Measurements from ENCODE around the gene CDKAL1.
"Not testable (repeated sequence)": the region's sequence is repeated elsewhere in the genome, so short reads cannot be mapped to it uniquely, and the experiment has no call there.

Gene CDKAL1

GRCh38 chr6:21046276-21046675 lies 512.0 kb downstream of the CDKAL1 start:
- no peak for DNase-seq

GRCh38 chr6:21048047-21048446 lies 513.8 kb downstream of the CDKAL1 start:
- no peak for DNase-seq

- no peak for DNase-seq
These were observed 514.9 kb downstream of the CDKAL1 start for GRCh38 chr6:21049148-21049547.

- no peak for DNase-seq
These were observed 515.3 kb downstream of the CDKAL1 start for GRCh38 chr6:21049572-21049971.

- DNase-seq: no peak
These were observed 516.7 kb downstream of the CDKAL1 start for GRCh38 chr6:21050935-21051334.

GRCh38 chr6:21051777-21052176 lies 517.5 kb downstream of the CDKAL1 start:
- no peak for DNase-seq

GRCh38 chr6:21053612-21054011 lies 519.4 kb downstream of the CDKAL1 start:
- no peak for DNase-seq

GRCh38 chr6:21055480-21055879 lies 521.2 kb downstream of the CDKAL1 start:
- DNase-seq: not testable (repeated sequence)

- DNase-seq: no peak
These were observed 527.6 kb downstream of the CDKAL1 start for GRCh38 chr6:21061892-21062291.

GRCh38 chr6:21064756-21065340 lies 530.6 kb downstream of the CDKAL1 start:
- DNase-seq: no peak

GRCh38 chr6:21067521-21067920 lies 533.3 kb downstream of the CDKAL1 start:
- no peak for DNase-seq

GRCh38 chr6:21070620-21071019 lies 536.4 kb downstream of the CDKAL1 start:
- DNase-seq: no peak

GRCh38 chr6:21071780-21072468 lies 537.7 kb downstream of the CDKAL1 start:
- DNase-seq: no peak

- DNase-seq: no peak
These were observed 539.1 kb downstream of the CDKAL1 start for GRCh38 chr6:21073318-21073839.

GRCh38 chr6:21074484-21074883 lies 540.2 kb downstream of the CDKAL1 start:
- no peak for DNase-seq

GRCh38 chr6:21075986-21076385 lies 541.7 kb downstream of the CDKAL1 start:
- no peak for DNase-seq

GRCh38 chr6:21078497-21078896 lies 544.2 kb downstream of the CDKAL1 start:
- DNase-seq: no peak

- DNase-seq: no peak
These were observed 545.3 kb downstream of the CDKAL1 start for GRCh38 chr6:21079468-21080048.

GRCh38 chr6:21080221-21080620 lies 546.0 kb downstream of the CDKAL1 start:
- DNase-seq: no peak

GRCh38 chr6:21082091-21082490 lies 547.8 kb downstream of the CDKAL1 start:
- DNase-seq: no peak

GRCh38 chr6:21083708-21084107 lies 549.5 kb downstream of the CDKAL1 start:
- DNase-seq: no peak

GRCh38 chr6:21084656-21085055 lies 550.4 kb downstream of the CDKAL1 start:
- no peak for DNase-seq

GRCh38 chr6:21085211-21085610 lies 551.0 kb downstream of the CDKAL1 start:
- no peak for DNase-seq

GRCh38 chr6:21085643-21086042 lies 551.4 kb downstream of the CDKAL1 start:
- DNase-seq: no peak
